Ishikawa (cell line): Measurements from ENCODE around the gene DLEC1.

Source experiments
- CEBPB ChIP-seq: IDR thresholded peaks from 2 replicates; pipeline ENCODE4 v1.6.1; 2012
- EGR1 ChIP-seq: IDR thresholded peaks from 2 replicates; pipeline ENCODE4 v1.6.1; 2012
- EP300 ChIP-seq: IDR thresholded peaks from 2 replicates; pipeline ENCODE4 v1.6.1; 2012; ENCODE audit warnings: borderline replicate concordance
- TAF1 ChIP-seq: IDR thresholded peaks from 2 replicates; pipeline ENCODE4 v1.6.1; 2012; ENCODE audit warnings: low read depth, mild to moderate bottlenecking
- YY1 ChIP-seq: IDR thresholded peaks from 2 replicates; pipeline ENCODE4 v1.6.1; 2012; ENCODE audit warnings: low read depth
- TF ChIP-seq, protein P1 (sequence below): IDR thresholded peaks from 2 replicates; pipeline ENCODE4 v1.6.1; 2012

DNA sequence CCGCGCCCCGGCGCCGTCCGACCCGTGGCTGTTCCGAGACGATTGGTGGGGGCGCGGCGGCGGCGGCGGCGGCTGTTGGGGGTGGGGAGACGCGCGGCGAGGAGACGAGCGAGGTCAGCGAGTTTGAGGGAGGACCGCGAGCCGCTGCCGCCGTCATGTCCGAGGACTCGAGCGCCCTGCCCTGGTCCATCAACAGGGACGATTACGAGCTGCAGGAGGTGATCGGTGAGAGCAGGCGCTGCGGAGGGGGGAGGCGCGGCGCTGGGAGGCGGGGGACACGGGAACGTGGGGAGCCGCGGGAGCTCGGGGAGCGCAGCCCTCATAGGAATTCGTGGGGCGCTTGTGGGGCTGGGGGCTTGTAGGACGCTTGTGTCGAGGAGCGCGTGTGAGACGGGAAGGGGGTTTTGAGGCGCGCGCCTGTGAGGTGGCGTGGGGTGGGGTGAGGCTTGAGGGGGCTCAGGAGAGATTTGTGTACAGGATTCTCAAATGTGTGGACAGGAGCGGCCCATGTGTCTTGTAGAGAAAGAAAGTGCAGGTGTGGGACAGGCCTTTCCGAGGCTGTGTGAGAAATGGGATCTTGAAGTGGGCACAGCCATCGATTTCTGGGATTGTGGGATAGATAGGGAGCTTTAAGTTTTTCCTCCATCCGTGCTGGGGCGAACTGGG lies 126.8 kb downstream of the DLEC1 start:
- TF ChIP-seq EP300 (peak; percentile 60; the same call in 1 of the 2 replicates), YY1 (no peak), CEBPB (no peak), TAF1 (no peak), EGR1 (no peak)
- TF ChIP-seq, protein P1, sequence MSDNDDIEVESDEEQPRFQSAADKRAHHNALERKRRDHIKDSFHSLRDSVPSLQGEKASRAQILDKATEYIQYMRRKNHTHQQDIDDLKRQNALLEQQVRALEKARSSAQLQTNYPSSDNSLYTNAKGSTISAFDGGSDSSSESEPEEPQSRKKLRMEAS, result peak; percentile 8
